SK-N-SH treated with all-trans-retinoic acid at 6 μM for 48 hours (cell line): ENCODE results near the gene KPNA5.

Experiments
- ARNTL ChIP-seq: fragments of 450-650 bp; formaldehyde crosslinking; IDR thresholded peaks from 2 replicates; pipeline ENCODE4 v1.5.0; 2020; ENCODE audit warnings: low read depth, mild to moderate bottlenecking, moderate library complexity, borderline replicate concordance
- CREB5 ChIP-seq: fragments of 250-450 bp; sonication (Bioruptor Pico); IDR thresholded peaks from 2 replicates; pipeline ENCODE4 v1.5.1; 2020; ENCODE audit warnings: low read depth, mild to moderate bottlenecking, moderate library complexity
- CSDC2 ChIP-seq: fragments of 250-450 bp; sonication (Bioruptor Pico); IDR thresholded peaks from 2 replicates; pipeline ENCODE4 v1.5.0; 2020; ENCODE audit warnings: mild to moderate bottlenecking, moderate library complexity
- CSRNP3 ChIP-seq: fragments of 250-450 bp; sonication (Bioruptor Pico); IDR thresholded peaks from 2 replicates; pipeline ENCODE4 v1.5.1; 2021; ENCODE audit warnings: mild to moderate bottlenecking, moderate library complexity
- ESRRG ChIP-seq: fragments of 250-450 bp; sonication (Bioruptor Pico); IDR thresholded peaks from 2 replicates; pipeline ENCODE4 v1.6.1; 2021; ENCODE audit warnings: mild to moderate bottlenecking
- ISL1 ChIP-seq: fragments of 250-450 bp; sonication (Bioruptor Pico); IDR thresholded peaks from 2 replicates; pipeline ENCODE4 v2.1.2; 2022; ENCODE audit warnings: mild to moderate bottlenecking, moderate library complexity
- PATZ1 ChIP-seq: fragments of 250-450 bp; sonication (Bioruptor Pico); IDR thresholded peaks from 2 replicates; pipeline ENCODE4 v1.8.0; 2020; ENCODE audit warnings: mild to moderate bottlenecking, moderate library complexity, borderline replicate concordance
- POU6F1 ChIP-seq: fragments of 250-450 bp; sonication (Bioruptor Pico); IDR thresholded peaks from 2 replicates; pipeline ENCODE4 v1.8.0; 2021; ENCODE audit warnings: low read depth, mild to moderate bottlenecking, moderate library complexity, borderline replicate concordance
- SNAI2 ChIP-seq: fragments of 250-450 bp; sonication (Bioruptor Pico); IDR thresholded peaks from 2 replicates; pipeline ENCODE4 v1.5.0; 2020; ENCODE audit warnings: mild to moderate bottlenecking, moderate library complexity
- TOX ChIP-seq: fragments of 250-450 bp; sonication (Bioruptor Pico); IDR thresholded peaks from 2 replicates; pipeline ENCODE4 v1.8.0; 2021; ENCODE audit warnings: mild to moderate bottlenecking, moderate library complexity, borderline replicate concordance
- TSHZ2 ChIP-seq: fragments of 250-450 bp; sonication (Bioruptor Pico); IDR thresholded peaks from 2 replicates; pipeline ENCODE4 v1.5.0; 2020; ENCODE audit warnings: mild to moderate bottlenecking, moderate library complexity
- ZFP30 ChIP-seq: fragments of 450-650 bp; formaldehyde crosslinking; IDR thresholded peaks from 2 replicates; pipeline ENCODE4 v1.5.0; 2022; ENCODE audit warnings: mild to moderate bottlenecking, moderate library complexity

- TF ChIP-seq CSRNP3 (CRISPR knock-in tag) (no peak), ISL1 (CRISPR knock-in tag) (no peak), SNAI2 (CRISPR knock-in tag) (no peak), PATZ1 (no peak), CSDC2 (CRISPR knock-in tag) (no peak), CREB5 (CRISPR knock-in tag) (no peak), ZFP30 (no peak), ESRRG (CRISPR knock-in tag) (no peak), ARNTL (CRISPR knock-in tag) (no peak), TOX (no peak), POU6F1 (no peak), TSHZ2 (CRISPR knock-in tag) (no peak)
Measured at GRCh38 chr6:116665464-116665863, 15.5 kb upstream of the KPNA5 start.
